ENCODE results near the gene ZIM2.

- TF ChIP-seq EZH2 (IDR thresholded peaks at IDR 0.05; ENCODE audit: borderline replicate concordance, insufficient read depth, low read depth, low read length, poor library complexity, severe bottlenecking) (no peak), CTCF (IDR thresholded peaks at IDR 0.05) (no peak)
These were observed 642 bp upstream of the ZIM2 start for GRCh38 chr19:56841193-56841543.
